Endothelial cell (in vitro differentiated cells): ENCODE measurements around the gene C18orf32. TPM values are rescaled to one million over a fixed set of nuclear protein-coding genes. Genes with fewer than 3 reads are reported as not detected.
"Not testable (repeated sequence)": the region's sequence is repeated elsewhere in the genome, so short reads cannot be mapped to it uniquely, and the experiment has no call there.

Experiments used
- DNase-seq: peaks from one replicate; pipeline ENCODE4 v3.0.0; 2021; ENCODE audit warnings: low spot score
- H3K27ac Mint-ChIP-seq: one replicate; pipeline ENCODE4 v1.8.0; 2021; ENCODE audit warnings: mixed read lengths, inconsistent platforms; ENCODE audit not compliant: unreplicated experiment
- H3K27me3 Mint-ChIP-seq: one replicate; pipeline ENCODE4 v1.8.0; 2021; ENCODE audit warnings: mild to moderate bottlenecking, moderate library complexity, mixed read lengths, inconsistent platforms; ENCODE audit not compliant: unreplicated experiment
- H3K36me3 Mint-ChIP-seq: one replicate; pipeline ENCODE4 v1.8.0; 2021; ENCODE audit warnings: mild to moderate bottlenecking, low read depth, mixed read lengths, inconsistent platforms; ENCODE audit not compliant: unreplicated experiment
- H3K4me1 Mint-ChIP-seq: one replicate; pipeline ENCODE4 v1.8.0; 2021; ENCODE audit warnings: mild to moderate bottlenecking, mixed read lengths, inconsistent platforms; ENCODE audit not compliant: unreplicated experiment
- H3K4me3 Mint-ChIP-seq: one replicate; pipeline ENCODE4 v1.8.0; 2021; ENCODE audit warnings: mild to moderate bottlenecking, mixed read lengths, inconsistent platforms; ENCODE audit not compliant: unreplicated experiment
- H3K9me3 Mint-ChIP-seq: one replicate; pipeline ENCODE4 v1.8.0; 2021; ENCODE audit warnings: mixed read lengths, inconsistent platforms; ENCODE audit not compliant: unreplicated experiment
- total RNA-seq: library from RNA; stranded (reverse); fragmentation: NEBNext Ultra II Directional; extraction: Animal tissue kit (Norgen Biotek cat#: 25700); gene quantifications from one replicate; pipeline ENCODE4 v1.2.1, GENCODE V29; 2021; ENCODE audit not compliant: unreplicated experiment
- TF ChIP-seq, protein P1 (sequence below): fragments of 200-600 bp; sonication (generic); IDR thresholded peaks from one replicate; pipeline ENCODE4 v1.5.0; 2021; ENCODE audit warnings: antibody characterized with exemption; ENCODE audit not compliant: unreplicated experiment

C18orf32 gene
- total RNA-seq, 1 donor from 2014 or later: 33.2 TPM

DNA sequence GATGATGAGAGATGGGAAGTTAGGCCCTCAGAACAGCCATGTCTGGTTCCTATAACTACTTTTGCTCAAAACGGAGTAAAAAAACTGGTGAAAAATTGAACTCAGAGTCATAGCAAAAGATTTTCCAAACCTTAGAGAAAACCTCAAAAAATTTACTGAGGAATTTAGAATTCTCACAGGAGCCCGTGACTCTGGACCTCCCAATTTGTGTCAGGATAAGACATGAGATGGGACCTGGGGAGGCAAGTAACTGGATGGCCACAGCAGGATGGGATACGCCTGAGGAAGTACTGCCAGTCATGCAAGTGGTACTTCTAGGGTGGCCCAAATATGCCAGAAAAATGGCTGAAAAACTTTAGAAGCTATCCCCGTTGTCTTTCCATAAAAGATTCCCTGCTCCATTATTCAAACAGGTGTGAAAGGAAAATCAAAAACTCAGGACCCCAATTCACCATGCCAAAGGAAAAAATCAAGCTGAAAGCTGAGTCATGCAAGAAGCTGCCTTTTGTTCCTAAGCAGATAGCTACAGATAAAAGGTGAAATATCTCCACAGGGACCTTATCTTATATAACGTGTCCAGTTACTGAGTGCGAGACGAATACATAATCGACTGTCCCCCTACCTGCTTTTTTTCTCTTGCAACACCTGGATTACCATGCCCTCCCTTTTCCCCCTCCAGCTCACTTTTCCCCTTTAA lies 40.7 kb upstream of the C18orf32 start:
- Mint-ChIP-seq H3K4me3 (no peak overlapping the region), H3K36me3 (no peaks in the 10 kb centered on the region), H3K27ac (no peak overlapping the region), H3K27me3 (peaks cover 1% of the 10 kb centered on the region), H3K4me1 (peaks cover 5% of the 10 kb centered on the region), H3K9me3 (no peaks in the 10 kb centered on the region)
- no peak for DNase-seq
- TF ChIP-seq, protein P1, sequence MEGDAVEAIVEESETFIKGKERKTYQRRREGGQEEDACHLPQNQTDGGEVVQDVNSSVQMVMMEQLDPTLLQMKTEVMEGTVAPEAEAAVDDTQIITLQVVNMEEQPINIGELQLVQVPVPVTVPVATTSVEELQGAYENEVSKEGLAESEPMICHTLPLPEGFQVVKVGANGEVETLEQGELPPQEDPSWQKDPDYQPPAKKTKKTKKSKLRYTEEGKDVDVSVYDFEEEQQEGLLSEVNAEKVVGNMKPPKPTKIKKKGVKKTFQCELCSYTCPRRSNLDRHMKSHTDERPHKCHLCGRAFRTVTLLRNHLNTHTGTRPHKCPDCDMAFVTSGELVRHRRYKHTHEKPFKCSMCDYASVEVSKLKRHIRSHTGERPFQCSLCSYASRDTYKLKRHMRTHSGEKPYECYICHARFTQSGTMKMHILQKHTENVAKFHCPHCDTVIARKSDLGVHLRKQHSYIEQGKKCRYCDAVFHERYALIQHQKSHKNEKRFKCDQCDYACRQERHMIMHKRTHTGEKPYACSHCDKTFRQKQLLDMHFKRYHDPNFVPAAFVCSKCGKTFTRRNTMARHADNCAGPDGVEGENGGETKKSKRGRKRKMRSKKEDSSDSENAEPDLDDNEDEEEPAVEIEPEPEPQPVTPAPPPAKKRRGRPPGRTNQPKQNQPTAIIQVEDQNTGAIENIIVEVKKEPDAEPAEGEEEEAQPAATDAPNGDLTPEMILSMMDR: no peak

DNA sequence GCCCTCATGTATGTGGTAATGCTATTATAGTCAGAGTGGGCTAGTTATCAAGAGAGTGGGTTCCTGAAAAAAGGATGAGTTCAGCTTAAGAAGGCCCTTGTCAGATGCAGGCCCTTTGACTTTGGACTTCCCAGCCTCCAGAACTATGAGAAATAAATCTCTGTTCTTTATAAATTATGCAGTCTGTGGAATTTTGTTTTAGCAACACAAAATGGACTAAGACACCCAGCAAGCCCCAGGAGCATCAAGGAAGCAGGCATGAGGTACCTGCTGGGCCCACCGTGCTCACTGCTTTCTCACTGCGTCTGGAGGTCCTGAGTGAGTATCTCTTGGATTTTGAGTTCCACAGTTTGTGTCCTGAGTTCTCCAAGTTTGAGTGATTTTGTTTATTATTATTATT lies 38.9 kb upstream of the C18orf32 start:
- DNase-seq: no peak
- H3K9me3 Mint-ChIP-seq: no peaks in the 10 kb centered on the region
- H3K27ac Mint-ChIP-seq: no peak overlapping the region
- TF ChIP-seq, protein P1: no peak
- no peaks in the 10 kb centered on the region for H3K36me3 Mint-ChIP-seq
- peaks cover 1% of the 10 kb centered on the region for H3K27me3 Mint-ChIP-seq
- peaks cover 5% of the 10 kb centered on the region for H3K4me1 Mint-ChIP-seq
- no peak overlapping the region for H3K4me3 Mint-ChIP-seq

DNA sequence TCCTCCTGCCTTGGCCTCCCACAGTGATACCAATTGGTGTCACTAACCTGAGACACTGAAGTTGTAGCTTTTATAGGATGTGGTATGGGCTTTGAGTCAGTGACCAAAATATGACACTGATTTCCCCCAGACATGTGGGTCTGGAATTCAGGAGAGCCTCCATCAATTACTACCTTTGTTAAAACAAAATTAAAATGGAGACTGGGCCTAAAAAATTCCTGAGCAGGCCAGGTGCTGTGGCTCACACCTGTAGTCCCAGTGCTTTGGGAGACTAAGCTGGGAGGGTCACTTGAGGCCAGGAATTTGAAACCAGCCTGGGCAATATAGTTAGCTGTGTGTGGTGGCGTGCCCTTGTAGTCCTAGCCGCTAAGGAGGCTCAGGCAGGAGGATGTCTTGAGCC lies 37.9 kb upstream of the C18orf32 start:
- Mint-ChIP-seq H3K27ac (no peak overlapping the region), H3K36me3 (no peaks in the 10 kb centered on the region), H3K4me3 (no peak overlapping the region), H3K27me3 (peaks cover 1% of the 10 kb centered on the region), H3K4me1 (peaks cover 8% of the 10 kb centered on the region), H3K9me3 (no peaks in the 10 kb centered on the region)
- no peak for DNase-seq
- TF ChIP-seq, protein P1: no peak

DNA sequence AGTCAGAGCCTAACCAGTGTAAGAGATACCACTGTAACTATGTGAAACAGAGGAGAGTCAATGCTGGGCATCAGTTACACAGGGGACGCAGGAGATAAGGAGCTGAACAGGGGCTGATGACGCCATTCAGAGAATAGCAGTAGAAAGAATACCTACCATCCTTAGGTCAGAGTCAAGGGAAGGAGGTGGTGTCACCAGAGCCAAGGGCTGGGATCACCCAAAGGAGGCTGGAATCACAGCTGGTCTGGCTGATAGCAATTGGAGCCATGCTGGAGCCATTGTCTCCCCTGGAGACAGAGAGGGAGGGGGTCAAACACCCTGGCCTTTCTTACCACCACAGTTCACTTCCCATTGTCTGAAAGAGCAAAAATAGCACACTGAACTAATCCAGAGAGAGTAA lies 37.3 kb upstream of the C18orf32 start:
- Mint-ChIP-seq H3K36me3 (no peaks in the 10 kb centered on the region), H3K9me3 (no peaks in the 10 kb centered on the region), H3K4me1 (peaks cover 8% of the 10 kb centered on the region), H3K4me3 (no peak overlapping the region), H3K27ac (peak overlapping the region; percentile 50), H3K27me3 (peaks cover 1% of the 10 kb centered on the region)
- DNase-seq: peak; percentile 11
- TF ChIP-seq, protein P1: no peak

DNA sequence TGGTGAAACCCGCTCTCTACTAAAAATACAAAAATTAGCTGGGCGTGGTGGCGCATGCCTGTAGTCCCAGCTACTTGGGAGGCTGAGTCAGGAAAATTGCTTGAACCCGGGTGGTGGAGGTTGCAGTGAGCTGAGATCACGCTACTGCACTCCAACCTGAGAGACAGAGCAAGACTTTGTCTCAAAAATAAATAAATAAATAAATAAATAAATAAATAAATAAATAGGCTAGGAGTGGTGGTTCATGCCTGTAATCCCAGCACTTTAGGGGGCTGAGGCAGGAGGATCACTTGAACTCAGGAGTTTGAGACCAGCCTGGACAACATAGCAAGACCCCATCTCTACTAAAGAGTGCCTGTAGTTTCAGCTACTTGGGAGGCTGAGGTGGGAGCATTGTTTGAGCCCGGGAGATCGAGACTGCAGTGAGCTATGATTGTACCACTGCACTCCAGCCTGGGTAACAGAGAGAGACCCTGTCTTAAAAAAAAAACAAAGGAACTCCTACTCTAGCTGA lies 36.6 kb upstream of the C18orf32 start:
- H3K27ac Mint-ChIP-seq, H3K4me3 Mint-ChIP-seq, H3K27me3 Mint-ChIP-seq, H3K36me3 Mint-ChIP-seq, DNase-seq, H3K9me3 Mint-ChIP-seq: not testable (repeated sequence)
- H3K4me1 Mint-ChIP-seq: peaks cover 13% of the 10 kb centered on the region
